Body of pancreas (tissue), 4 donors: ENCODE data around the gene TSPAN18.

ENCODE experiments used
- CTCF ChIP-seq, 7 experiments: fragments of 450-650 bp in 4 of 7; fragments of 200-600 bp in 3 of 7; sonication (generic) in 3 of 7; IDR thresholded peaks; one replicate each; pipeline ENCODE4 v1.5.1; 2016 to 2019; ENCODE audit warnings: antibody characterized with exemption in 7 of 7
- POLR2A ChIP-seq, 3 donors: fragments of 450-650 bp; IDR thresholded peaks; one replicate each; pipeline ENCODE4 v1.6.1; 2016; ENCODE audit warnings: antibody characterized with exemption in 3 of 3, mild to moderate bottlenecking in 2 of 3

GRCh38 chr11:44957040-44957515, 230.3 kb downstream of the TSPAN18 start:
- TF ChIP-seq POLR2A (IDR thresholded peaks at IDR 0.05) (no peak), CTCF (IDR thresholded peaks at IDR 0.05) (no peak)
